Psoas muscle (tissue), 8 donors: ENCODE results near the gene ASTN2. TPM values are rescaled to one million over a fixed set of nuclear protein-coding genes. Genes with fewer than 3 reads are reported as not detected.

Experiments used
- ATAC-seq, 4 donors: fragments of 200-7000 bp; cut with Tn5 transposase; one replicate each; pipeline ENCODE4 v1.9.1; 2020; ENCODE audit warnings: moderate library complexity in 3 of 4, mild to moderate bottlenecking in 2 of 4
- DNase-seq, 2 donors: peaks; one replicate each; pipeline ENCODE4 v3.0.0-alpha.2; 2020
- H3K27ac ChIP-seq: fragments of 200-600 bp; one replicate; pipeline ENCODE4 v1.8.0; 2022
- H3K27me3 ChIP-seq, 3 donors: fragments of 200-600 bp in 1 of 3; one replicate each; pipeline versions ENCODE4 v1.6.1 to v1.8.0; 2013 to 2022; ENCODE audit warnings: low read length in 2 of 3, mild to moderate bottlenecking in 2 of 3, moderate library complexity in 1 of 3; ENCODE audit not compliant: insufficient read depth in 3 of 3
- H3K36me3 ChIP-seq, 2 donors: fragments of 200-600 bp in 1 of 2; one replicate each; pipeline versions ENCODE4 v1.6.1 to v1.8.0; 2013 to 2022; ENCODE audit warnings: low read depth in 1 of 2, mild to moderate bottlenecking in 1 of 2, moderate library complexity in 1 of 2; ENCODE audit not compliant: insufficient read depth in 1 of 2
- H3K4me1 ChIP-seq: fragments of 200-600 bp; one replicate; pipeline ENCODE4 v1.8.0; 2022
- H3K4me3 ChIP-seq: fragments of 200-600 bp; one replicate; pipeline ENCODE4 v1.8.0; 2022; ENCODE audit warnings: mild to moderate bottlenecking
- H3K9me3 ChIP-seq: fragments of 200-600 bp; one replicate; pipeline ENCODE4 v1.8.0; 2022
- WGBS, 3 donors: extraction: QIAGEN DNeasy Blood & Tissue Kit; methylation state at CpG; one replicate each; pipeline versions ENCODE4 v1.1.6 to v1.1.7; 2013; 5-methylcytosine and 5-hydroxymethylcytosine counted together
- intact Hi-C, 2 donors: fragments of 100-400 bp; cut with DNase I; formaldehyde crosslinking; loops; one replicate each; pipeline versions ENCODE4 v1.11.0 to v1.14.2; 2022
- polyA plus RNA-seq, 3 donors: library from polyadenylated mRNA; stranded (reverse); fragments of 200-250 nt; gene quantifications; one replicate each; pipeline ENCODE4 v1.2.3, GENCODE V29; 2013
- total RNA-seq, 4 donors: library from RNA; stranded (reverse); fragmentation: NEBNext Ultra II Directional in 2 of 4; extraction: Animal tissue kit (Norgen Biotek cat#: 25700) in 2 of 4; gene quantifications; one replicate each; pipeline versions ENCODE4 v1.2.1 to v1.2.4, GENCODE V29; 2021 to 2023
- TF ChIP-seq, protein P1 (sequence below): fragments of 200-600 bp; IDR thresholded peaks from one replicate; pipeline ENCODE4 v1.8.0; 2022; ENCODE audit warnings: antibody characterized with exemption
- donor health status: healthy with polysubstance abuse.
- donor health status: DM: no; HTN: no; CAD: no; lungs with moderate emphysema.
- donor health status: Bipolar disorder and iron deficiency.
- donor health status: healthy.
- donor health status: DM: yes; HTN: yes; CAD: no.
- donor health status: DM: no; HTN: no; CAD: no.
- donor health status: DM: no; HTN: no; CAD: no.
- donor health status: DM: yes; HTN: yes; CAD: no.

Gene ASTN2
- total and polyA plus RNA-seq, 7 donors = 2.0 to 10.3 (median 3.3) TPM

DNA sequence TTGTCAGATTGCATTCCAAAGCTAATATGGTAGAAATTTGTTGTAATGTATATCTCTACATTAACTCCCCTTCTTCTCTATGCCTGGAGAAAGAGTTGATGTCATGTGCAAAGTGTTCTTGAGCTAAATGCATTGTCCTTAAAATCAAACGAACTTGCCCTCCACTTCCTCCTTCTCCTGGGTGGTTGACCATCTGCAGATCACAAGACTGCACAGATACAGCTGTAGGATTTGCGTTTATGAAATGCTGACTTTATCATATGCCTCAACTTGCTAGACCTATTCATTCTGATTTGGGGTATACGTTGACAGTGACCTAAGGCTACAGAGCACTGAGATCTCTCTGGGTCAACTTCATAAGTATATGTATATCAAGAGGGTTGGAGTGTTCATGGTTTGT lies 719.4 kb downstream of the ASTN2 start:
- H3K4me3 ChIP-seq = no peak overlapping the region
- H3K27ac ChIP-seq = no peak overlapping the region
- H3K36me3 ChIP-seq = peaks cover 12 to 30% of the 10 kb centered on the region in 2 donors
- TF ChIP-seq, protein P1, sequence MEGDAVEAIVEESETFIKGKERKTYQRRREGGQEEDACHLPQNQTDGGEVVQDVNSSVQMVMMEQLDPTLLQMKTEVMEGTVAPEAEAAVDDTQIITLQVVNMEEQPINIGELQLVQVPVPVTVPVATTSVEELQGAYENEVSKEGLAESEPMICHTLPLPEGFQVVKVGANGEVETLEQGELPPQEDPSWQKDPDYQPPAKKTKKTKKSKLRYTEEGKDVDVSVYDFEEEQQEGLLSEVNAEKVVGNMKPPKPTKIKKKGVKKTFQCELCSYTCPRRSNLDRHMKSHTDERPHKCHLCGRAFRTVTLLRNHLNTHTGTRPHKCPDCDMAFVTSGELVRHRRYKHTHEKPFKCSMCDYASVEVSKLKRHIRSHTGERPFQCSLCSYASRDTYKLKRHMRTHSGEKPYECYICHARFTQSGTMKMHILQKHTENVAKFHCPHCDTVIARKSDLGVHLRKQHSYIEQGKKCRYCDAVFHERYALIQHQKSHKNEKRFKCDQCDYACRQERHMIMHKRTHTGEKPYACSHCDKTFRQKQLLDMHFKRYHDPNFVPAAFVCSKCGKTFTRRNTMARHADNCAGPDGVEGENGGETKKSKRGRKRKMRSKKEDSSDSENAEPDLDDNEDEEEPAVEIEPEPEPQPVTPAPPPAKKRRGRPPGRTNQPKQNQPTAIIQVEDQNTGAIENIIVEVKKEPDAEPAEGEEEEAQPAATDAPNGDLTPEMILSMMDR = no peak
- 63 to 84% (median 65%) methylated on average over 3 of the region's 3 CpGs for WGBS, 3 donors
- H3K9me3 ChIP-seq = no peaks in the 10 kb centered on the region
- no peaks in the 10 kb centered on the region for H3K27me3 ChIP-seq
- no peak for DNase-seq
- intact Hi-C loops = no loop called here
- peaks cover 43% of the 10 kb centered on the region for H3K4me1 ChIP-seq
- ATAC-seq = no peak

DNA sequence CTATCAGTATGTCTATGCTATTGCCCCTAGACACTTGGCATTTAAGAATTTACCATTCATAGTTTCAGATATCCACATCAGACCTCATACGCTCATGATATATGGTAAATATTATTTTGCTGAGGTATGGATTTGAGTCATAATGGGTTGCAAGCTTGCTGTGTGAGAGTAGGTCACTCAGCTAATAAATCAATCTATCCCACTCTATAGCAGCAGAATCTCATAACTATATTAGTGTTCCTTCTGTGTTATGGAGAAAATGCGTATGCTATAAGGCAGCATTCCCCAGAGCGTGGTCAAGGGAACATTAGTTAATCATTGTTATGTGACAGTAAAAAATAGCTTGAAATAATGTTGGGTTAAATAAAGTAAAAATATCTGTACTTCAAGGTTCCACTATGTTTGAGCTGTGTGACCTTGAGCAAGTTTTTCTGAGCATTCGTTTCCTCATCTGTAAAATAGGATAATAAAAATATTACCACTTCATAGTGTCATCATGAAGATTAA lies 720.0 kb downstream of the ASTN2 start:
- intact Hi-C loops = no loop called here
- TF ChIP-seq, protein P1 = no peak
- H3K36me3 ChIP-seq = peaks cover 12 to 24% of the 10 kb centered on the region in 2 donors
- DNase-seq = no peak
- no peak overlapping the region for H3K4me3 ChIP-seq
- no peak overlapping the region for H3K27ac ChIP-seq
- no peaks in the 10 kb centered on the region for H3K9me3 ChIP-seq
- H3K4me1 ChIP-seq = peaks cover 48% of the 10 kb centered on the region
- 86 to 92% (median 88%) methylated on average over 4 of the region's 4 CpGs for whole genome bisulfite sequencing, 3 donors
- no peak for ATAC-seq
- H3K27me3 ChIP-seq = no peaks in the 10 kb centered on the region

DNA sequence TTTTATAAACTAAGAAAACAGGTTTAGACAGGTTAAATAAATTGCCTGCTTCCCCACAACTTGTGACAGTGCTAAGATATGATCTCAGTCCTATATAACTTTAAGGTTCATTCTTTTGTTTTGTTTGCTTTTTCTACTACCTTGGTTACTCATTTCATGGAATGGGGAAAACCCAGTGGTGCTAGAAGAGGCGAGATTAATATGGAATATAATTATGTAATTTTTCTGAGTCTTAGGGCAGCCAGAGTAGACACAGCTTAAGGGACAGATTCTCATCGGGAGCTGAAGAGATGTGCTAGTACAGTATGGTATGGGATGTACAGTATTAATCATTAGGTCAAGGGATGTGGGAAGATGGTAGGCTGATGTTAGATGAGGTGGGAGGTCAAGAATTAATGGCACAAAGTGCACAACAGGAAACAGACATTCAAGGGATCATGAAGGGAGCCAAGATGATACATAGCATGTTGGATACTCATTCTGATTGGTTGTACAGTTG lies 721.6 kb downstream of the ASTN2 start:
- DNase-seq (no peak), ATAC-seq (peak in 2 of 4 donors; percentile 10 to 23)
- intact Hi-C loops = no loop called here
- Histone ChIP-seq H3K27ac (peak overlapping the region; percentile 56), H3K36me3 (peaks cover 5 to 9% of the 10 kb centered on the region in 2 donors), H3K27me3 (no peaks in the 10 kb centered on the region), H3K4me3 (peak overlapping the region; percentile 11), H3K4me1 (peaks cover 63% of the 10 kb centered on the region), H3K9me3 (no peaks in the 10 kb centered on the region)
- 76 to 85% (median 82%) methylated on average over 2 of the region's 2 CpGs for WGBS, 3 donors
- TF ChIP-seq, protein P1 = no peak

DNA sequence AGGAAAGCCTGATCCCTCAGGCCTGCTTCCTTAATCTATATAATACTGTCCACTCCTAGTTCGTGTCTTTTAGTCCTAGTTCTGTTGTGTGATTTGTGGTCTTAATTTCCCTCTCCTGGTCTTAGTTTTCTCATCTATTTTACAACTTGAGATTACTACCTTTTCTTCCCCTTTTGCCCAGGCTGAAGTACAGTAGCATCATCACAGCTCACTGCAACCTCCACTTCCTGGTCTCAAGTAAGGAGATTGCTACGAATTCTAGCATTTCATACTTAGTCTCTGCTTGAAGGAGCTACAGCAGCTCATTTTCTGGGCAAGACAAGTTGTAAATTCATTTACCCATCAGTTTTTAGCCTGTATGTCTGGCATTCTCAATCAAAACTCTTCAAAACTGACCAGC lies 722.2 kb downstream of the ASTN2 start:
- ATAC-seq = no peak
- intact Hi-C loops = no loop called here
- H3K9me3 ChIP-seq = no peaks in the 10 kb centered on the region

More for the DNA sequence above, 722.2 kb downstream of the ASTN2 start:
- H3K27me3 ChIP-seq = no peaks in the 10 kb centered on the region
- 68 to 79% (median 70%) methylated on average over 2 of the region's 2 CpGs for WGBS, 3 donors
- no peak overlapping the region for H3K4me3 ChIP-seq
- peak overlapping the region; percentile 56 for H3K27ac ChIP-seq
- TF ChIP-seq, protein P1 = no peak
- peaks cover 3 to 5% of the 10 kb centered on the region in 2 donors for H3K36me3 ChIP-seq
- peaks cover 65% of the 10 kb centered on the region for H3K4me1 ChIP-seq
- DNase-seq = no peak
